Calu3 (cell line): ENCODE data around the gene SPAG7. TPM values are rescaled to one million over a fixed set of nuclear protein-coding genes. Genes with fewer than 3 reads are reported as not detected.

Source experiments
- BruUV-seq: library from RNA; stranded (reverse); fragments of 400-500 nt; replicated peaks from 2 replicates; lab custom pipeline; 2021; lab: Mats Ljungman, UMichigan
- CTCF ChIA-PET: fragments of 300-600 bp; sonication (Branson Sonifier 250); formaldehyde crosslinking; loops from one replicate; lab custom pipeline; 2022; ENCODE audit warnings: antibody characterized with exemption; lab: Charles Lee
- DNase-seq: peaks from one replicate; pipeline ENCODE4 v3.0.0; 2022
- H3K27ac Mint-ChIP-seq: one replicate; pipeline ENCODE4 v1.8.0; 2022; ENCODE audit warnings: mixed read lengths; ENCODE audit not compliant: unreplicated experiment
- H3K27me3 Mint-ChIP-seq: one replicate; pipeline ENCODE4 v1.8.0; 2022; ENCODE audit warnings: mixed read lengths; ENCODE audit not compliant: unreplicated experiment
- H3K36me3 Mint-ChIP-seq: one replicate; pipeline ENCODE4 v1.8.0; 2022; ENCODE audit warnings: mild to moderate bottlenecking, moderate library complexity, mixed read lengths; ENCODE audit not compliant: insufficient read depth, unreplicated experiment
- H3K4me1 Mint-ChIP-seq: one replicate; pipeline ENCODE4 v1.8.0; 2022; ENCODE audit warnings: mild to moderate bottlenecking, low read depth, mixed read lengths; ENCODE audit not compliant: unreplicated experiment
- H3K4me3 Mint-ChIP-seq: one replicate; pipeline ENCODE4 v1.8.0; 2022; ENCODE audit warnings: mild to moderate bottlenecking, low read depth, moderate library complexity, mixed read lengths; ENCODE audit not compliant: unreplicated experiment
- H3K9me3 Mint-ChIP-seq: one replicate; pipeline ENCODE4 v1.8.0; 2022; ENCODE audit warnings: low read depth, mixed read lengths; ENCODE audit not compliant: unreplicated experiment
- CTCF ChIP-seq: fragments of 200-600 bp; IDR thresholded peaks from one replicate; pipeline ENCODE4 v1.8.0; 2022; ENCODE audit warnings: antibody characterized with exemption; ENCODE audit not compliant: unreplicated experiment
- intact Hi-C: fragments of 100-400 bp; cut with micrococcal nuclease; formaldehyde crosslinking; loops from one replicate; pipeline ENCODE4 v1.10.0; 2022; ENCODE audit not compliant: unreplicated experiment
- total RNA-seq: library from RNA; stranded (reverse); gene quantifications from 2 replicates; pipeline ENCODE4 v1.2.3, GENCODE V29; 2022

Gene SPAG7
- total RNA-seq, 1 experiment from 2014 or later = 34.3 TPM

DNA sequence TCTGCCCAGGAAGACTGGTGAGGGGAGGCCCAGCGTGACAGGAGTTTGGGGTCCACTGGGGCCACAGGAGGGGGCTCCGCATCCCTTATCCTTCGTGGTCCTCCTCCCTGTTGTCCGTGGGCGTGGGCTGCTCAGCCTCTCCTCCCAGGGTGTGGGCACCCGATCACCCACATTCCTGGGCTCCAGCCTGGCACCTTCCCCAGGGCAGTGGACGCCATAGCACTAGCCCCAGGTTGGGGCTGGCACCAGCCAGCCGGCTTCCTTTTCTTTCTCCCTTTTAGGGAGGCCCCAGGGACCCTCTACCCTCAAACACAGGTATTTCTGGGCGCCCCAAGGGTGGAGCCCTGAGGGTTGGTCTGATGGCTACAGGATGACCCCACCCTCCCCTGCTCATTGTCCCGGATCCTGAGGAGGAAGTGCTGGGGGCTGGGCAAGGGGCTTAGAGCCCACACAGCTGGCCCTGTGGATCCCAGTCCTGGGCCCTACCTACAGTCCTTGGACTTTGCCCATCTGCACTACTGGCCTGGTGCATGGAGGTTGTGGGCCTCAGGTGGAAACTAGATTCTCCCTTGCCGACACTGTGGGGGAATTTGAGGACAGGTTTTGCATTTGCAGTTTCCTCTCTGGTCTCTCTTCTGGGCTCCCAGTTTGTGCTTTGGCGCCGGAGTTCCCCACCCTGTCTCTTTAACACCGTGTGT, 31.3 kb upstream of the SPAG7 start:
- Mint-ChIP-seq H3K36me3 (peaks cover 40% of the 10 kb centered on the region), H3K4me1 (peaks cover 17% of the 10 kb centered on the region), H3K27me3 (no peaks in the 10 kb centered on the region), H3K27ac (peak overlapping the region; percentile 68), H3K4me3 (peak overlapping the region; percentile 87), H3K9me3 (no peaks in the 10 kb centered on the region)
- BruUV-seq = no TSS peak
- intact Hi-C loops = no loop called here
- TF ChIP-seq CTCF = no peak
- CTCF ChIA-PET = no interaction called here
- peak; percentile 3 for DNase-seq

GRCh38 chr17:4998027-4998731, 30.6 kb upstream of the SPAG7 start:
- Mint-ChIP-seq H3K9me3 (no peaks in the 10 kb centered on the region), H3K27ac (peak overlapping the region; percentile 68), H3K4me1 (peaks cover 17% of the 10 kb centered on the region), H3K4me3 (peak overlapping the region; percentile 87), H3K27me3 (no peaks in the 10 kb centered on the region), H3K36me3 (peaks cover 38% of the 10 kb centered on the region)
- no peak for DNase-seq
- intact Hi-C loops = no loop called here
- no TSS peak for BruUV-seq
- CTCF ChIA-PET = no interaction called here
- TF ChIP-seq CTCF = no peak

DNA sequence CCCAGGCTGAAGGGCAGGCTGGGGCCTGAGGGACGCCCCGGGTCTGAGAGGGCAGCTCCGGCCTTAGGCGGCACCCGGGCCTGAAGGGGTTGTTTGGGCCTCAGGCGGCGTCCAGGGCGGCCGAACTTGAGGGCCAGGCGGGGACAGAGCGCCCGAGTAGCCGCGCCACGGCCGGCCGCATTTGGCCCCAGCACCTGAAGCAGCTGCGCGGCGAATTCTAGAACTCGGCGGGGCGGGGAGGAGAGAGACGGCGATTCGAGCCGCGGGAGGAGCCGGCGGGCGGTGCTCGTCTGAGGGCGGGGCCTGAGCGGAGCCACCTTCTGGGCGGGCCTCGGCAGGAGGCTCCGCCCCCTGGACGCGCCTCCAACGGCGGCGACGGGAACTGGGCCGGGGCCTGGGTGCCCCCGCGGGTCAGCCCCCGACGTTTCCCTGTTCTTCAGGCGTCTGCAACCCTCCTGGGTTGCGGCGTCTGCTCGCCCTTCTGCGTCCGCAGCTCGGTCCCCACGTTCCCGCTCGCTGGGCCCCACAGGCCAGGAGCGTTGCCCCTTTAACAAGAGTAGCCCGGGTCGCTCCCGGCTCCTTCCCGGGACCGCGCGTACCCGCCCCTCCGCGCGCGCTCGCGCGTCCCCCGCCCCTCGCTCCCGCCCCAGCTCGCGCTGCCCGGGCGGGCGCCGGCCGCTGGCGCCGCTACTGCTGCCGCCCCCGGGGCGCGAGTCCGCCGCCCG, 29.8 kb upstream of the SPAG7 start, which contains the start of the genes INCA1 and KIF1C:
INCA1 (minus strand) TSS at position 221 of the 725 bp plus-strand sequence. CDS start 3,085 bp downstream, outside the sequence.
KIF1C (plus strand) TSS at position 649 of the 725 bp plus-strand sequence. CDS start 2,297 bp downstream, outside the sequence.
- no TSS peak for BruUV-seq
- peak; percentile 87 for DNase-seq
- H3K9me3 Mint-ChIP-seq = no peaks in the 10 kb centered on the region
- peaks cover 33% of the 10 kb centered on the region for H3K36me3 Mint-ChIP-seq
- no peaks in the 10 kb centered on the region for H3K27me3 Mint-ChIP-seq
- CTCF ChIA-PET = no interaction called here
- H3K27ac Mint-ChIP-seq = peak within 1 kb of the TSS; percentile 68
- no peak for TF ChIP-seq CTCF
- peaks cover 17% of the 10 kb centered on the region for H3K4me1 Mint-ChIP-seq
- peak within 1 kb of the TSS; percentile 87 for H3K4me3 Mint-ChIP-seq
- intact Hi-C loops = no loop called here

- Mint-ChIP-seq H3K9me3 (no peaks in the 10 kb centered on the region), H3K36me3 (peaks cover 22% of the 10 kb centered on the region), H3K27me3 (no peaks in the 10 kb centered on the region), H3K4me1 (peaks cover 7% of the 10 kb centered on the region), H3K4me3 (no peak overlapping the region), H3K27ac (no peak overlapping the region)
- BruUV-seq = no TSS peak
- intact Hi-C loops = no loop called here
- no peak for DNase-seq
- TF ChIP-seq CTCF = no peak
- CTCF ChIA-PET = no interaction called here
These were observed 26.5 kb upstream of the SPAG7 start for GRCh38 chr17:4994081-4994595.
